Parathyroid adenoma (tissue), 2 donors: ENCODE measurements around the gene IL13RA2.

Experiments used
- H2AFZ ChIP-seq: fragments of 300-600 bp; sonication (generic); one replicate; pipeline ENCODE4 v1.7.0; 2017; ENCODE audit warnings: antibody characterized with exemption, mild to moderate bottlenecking
- H3K27ac ChIP-seq: fragments of 300-600 bp; sonication (generic); one replicate; pipeline ENCODE4 v1.7.0; 2017
- H3K27me3 ChIP-seq: fragments of 300-600 bp; sonication (generic); one replicate; pipeline ENCODE4 v1.7.0; 2017; ENCODE audit warnings: low read length; ENCODE audit not compliant: control insufficient read depth, insufficient read depth
- H3K36me3 ChIP-seq: fragments of 300-600 bp; sonication (generic); one replicate; pipeline ENCODE4 v1.7.0; 2017; ENCODE audit warnings: low read length; ENCODE audit not compliant: control insufficient read depth, insufficient read depth
- H3K4me1 ChIP-seq: fragments of 300-600 bp; sonication (generic); one replicate; pipeline ENCODE4 v1.7.0; 2017; ENCODE audit warnings: control low read depth
- H3K4me2 ChIP-seq: fragments of 300-600 bp; sonication (generic); one replicate; pipeline ENCODE4 v1.7.0; 2017; ENCODE audit warnings: low read length
- H3K4me3 ChIP-seq: fragments of 300-600 bp; sonication (generic); one replicate; pipeline ENCODE4 v1.7.0; 2017; ENCODE audit warnings: low read depth, low read length
- H3K79me2 ChIP-seq: fragments of 300-600 bp; sonication (generic); one replicate; pipeline ENCODE4 v1.7.0; 2017; ENCODE audit warnings: control low read depth
- H3K9ac ChIP-seq: fragments of 300-600 bp; sonication (generic); one replicate; pipeline ENCODE4 v1.7.0; 2017; ENCODE audit warnings: mild to moderate bottlenecking
- H3K9me3 ChIP-seq: fragments of 300-600 bp; sonication (generic); one replicate; pipeline ENCODE4 v1.7.0; 2017; ENCODE audit warnings: low read length; ENCODE audit not compliant: control insufficient read depth
- TF ChIP-seq, protein P1 (sequence below): fragments of 300-600 bp; sonication (generic); IDR thresholded peaks from one replicate; pipeline ENCODE4 v1.7.0; 2017; ENCODE audit warnings: antibody characterized with exemption, mild to moderate bottlenecking
- donor health status: primary hyperparathyroidism.

Gene IL13RA2

GRCh38 chrX:115023811-115024210 is 6.4 kb upstream of the IL13RA2 start:
- no peaks in the 10 kb centered on the region for H3K36me3 ChIP-seq
- no peak overlapping the region for H3K4me2 ChIP-seq
- TF ChIP-seq, protein P1, sequence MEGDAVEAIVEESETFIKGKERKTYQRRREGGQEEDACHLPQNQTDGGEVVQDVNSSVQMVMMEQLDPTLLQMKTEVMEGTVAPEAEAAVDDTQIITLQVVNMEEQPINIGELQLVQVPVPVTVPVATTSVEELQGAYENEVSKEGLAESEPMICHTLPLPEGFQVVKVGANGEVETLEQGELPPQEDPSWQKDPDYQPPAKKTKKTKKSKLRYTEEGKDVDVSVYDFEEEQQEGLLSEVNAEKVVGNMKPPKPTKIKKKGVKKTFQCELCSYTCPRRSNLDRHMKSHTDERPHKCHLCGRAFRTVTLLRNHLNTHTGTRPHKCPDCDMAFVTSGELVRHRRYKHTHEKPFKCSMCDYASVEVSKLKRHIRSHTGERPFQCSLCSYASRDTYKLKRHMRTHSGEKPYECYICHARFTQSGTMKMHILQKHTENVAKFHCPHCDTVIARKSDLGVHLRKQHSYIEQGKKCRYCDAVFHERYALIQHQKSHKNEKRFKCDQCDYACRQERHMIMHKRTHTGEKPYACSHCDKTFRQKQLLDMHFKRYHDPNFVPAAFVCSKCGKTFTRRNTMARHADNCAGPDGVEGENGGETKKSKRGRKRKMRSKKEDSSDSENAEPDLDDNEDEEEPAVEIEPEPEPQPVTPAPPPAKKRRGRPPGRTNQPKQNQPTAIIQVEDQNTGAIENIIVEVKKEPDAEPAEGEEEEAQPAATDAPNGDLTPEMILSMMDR: no peak
- H2AFZ ChIP-seq: no peak overlapping the region
- H3K27me3 ChIP-seq: no peaks in the 10 kb centered on the region
- no peaks in the 10 kb centered on the region for H3K4me1 ChIP-seq
- no peaks in the 10 kb centered on the region for H3K79me2 ChIP-seq
- H3K9ac ChIP-seq: no peak overlapping the region
- H3K9me3 ChIP-seq: no peaks in the 10 kb centered on the region
- no peak overlapping the region for H3K27ac ChIP-seq
- H3K4me3 ChIP-seq: no peak overlapping the region

- no peaks in the 10 kb centered on the region for H3K36me3 ChIP-seq
Observed at GRCh38 chrX:115023139-115023538, 5.7 kb upstream of the IL13RA2 start.

GRCh38 chrX:115021121-115021520 is 3.7 kb upstream of the IL13RA2 start:
- no peaks in the 10 kb centered on the region for H3K4me1 ChIP-seq
- no peak overlapping the region for H3K9ac ChIP-seq
- H3K4me3 ChIP-seq: no peak overlapping the region
- no peaks in the 10 kb centered on the region for H3K79me2 ChIP-seq
- H2AFZ ChIP-seq: no peak overlapping the region
- H3K36me3 ChIP-seq: no peaks in the 10 kb centered on the region
- TF ChIP-seq, protein P1: no peak
- no peaks in the 10 kb centered on the region for H3K9me3 ChIP-seq
- no peak overlapping the region for H3K27ac ChIP-seq
- H3K4me2 ChIP-seq: no peak overlapping the region
- no peaks in the 10 kb centered on the region for H3K27me3 ChIP-seq

More at GRCh38 chrX:115023139-115023538, 5.7 kb upstream of the IL13RA2 start:
- Histone ChIP-seq H3K27ac (no peak overlapping the region), H2AFZ (no peak overlapping the region), H3K27me3 (no peaks in the 10 kb centered on the region), H3K9me3 (no peaks in the 10 kb centered on the region), H3K4me2 (no peak overlapping the region), H3K4me1 (no peaks in the 10 kb centered on the region), H3K9ac (no peak overlapping the region), H3K79me2 (no peaks in the 10 kb centered on the region), H3K4me3 (no peak overlapping the region)
- TF ChIP-seq, protein P1: no peak

DNA sequence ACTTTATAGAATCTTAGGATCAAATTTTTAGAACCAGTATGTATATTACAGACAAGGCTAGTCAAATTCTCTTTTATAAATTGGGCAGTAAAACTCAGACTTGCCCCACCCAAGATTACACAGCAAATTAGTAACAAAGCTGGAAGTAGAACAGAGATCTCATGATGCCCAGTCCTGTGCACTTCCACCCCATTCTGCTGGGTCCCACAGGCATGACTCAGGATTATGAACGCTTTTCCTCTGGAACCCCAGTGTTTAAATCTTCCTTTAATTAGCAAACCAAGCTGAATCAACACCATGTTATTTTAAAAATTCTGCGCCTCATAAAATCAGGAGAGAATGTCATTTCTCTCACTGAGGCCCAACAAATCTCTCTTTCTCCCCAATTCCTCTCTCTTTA is 1.5 kb upstream of the IL13RA2 start:
- Histone ChIP-seq H3K9ac (no peak overlapping the region), H3K4me3 (no peak overlapping the region), H3K36me3 (no peaks in the 10 kb centered on the region), H3K4me1 (no peaks in the 10 kb centered on the region), H3K4me2 (no peak overlapping the region), H3K9me3 (no peaks in the 10 kb centered on the region), H3K27me3 (no peaks in the 10 kb centered on the region), H3K27ac (no peak overlapping the region), H2AFZ (no peak overlapping the region), H3K79me2 (no peaks in the 10 kb centered on the region)
- TF ChIP-seq, protein P1: no peak

DNA sequence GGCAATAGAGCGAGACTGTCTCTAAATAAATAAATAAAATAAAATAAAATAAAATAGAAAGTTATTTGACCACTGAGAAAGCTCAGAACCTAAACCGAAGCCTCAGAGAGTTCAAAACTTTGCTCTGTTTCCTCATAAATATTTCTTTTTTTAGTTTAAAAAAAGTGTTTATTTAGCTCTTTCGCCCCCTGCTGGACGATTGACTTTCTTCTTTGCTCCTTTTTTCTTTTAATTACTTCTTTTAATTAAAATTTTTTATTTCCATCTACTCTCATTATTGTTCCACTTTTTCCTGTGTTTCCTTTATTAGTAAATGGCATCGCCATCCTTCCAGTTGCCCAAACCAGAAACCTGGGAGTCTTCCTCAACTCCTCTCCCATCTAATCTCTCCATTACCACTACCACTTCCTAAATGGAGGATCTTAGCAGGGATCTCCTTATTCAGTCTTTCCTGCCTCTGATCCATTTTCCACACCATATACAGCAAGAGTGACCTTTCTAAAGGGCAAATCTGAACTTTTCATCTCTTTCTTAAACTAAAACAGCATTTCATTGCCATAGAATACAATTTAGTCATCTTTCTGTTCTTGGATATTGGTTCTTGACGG is 728 bp upstream of the IL13RA2 start:
- Histone ChIP-seq H3K9me3 (no peaks in the 10 kb centered on the region), H3K4me1 (no peaks in the 10 kb centered on the region), H3K79me2 (no peaks in the 10 kb centered on the region), H3K27ac (no peak overlapping the region), H3K9ac (no peak overlapping the region), H2AFZ (no peak overlapping the region), H3K4me3 (no peak overlapping the region), H3K36me3 (no peaks in the 10 kb centered on the region), H3K27me3 (no peaks in the 10 kb centered on the region), H3K4me2 (no peak overlapping the region)
- TF ChIP-seq, protein P1: no peak
